ENCODE results near the gene RPL22L1. TPM values are rescaled to one million over a fixed set of nuclear protein-coding genes. Genes with fewer than 3 reads are reported as not detected.
A peak's percentile ranks its signal among the peaks of the same experiment; 100 is the strongest.
"Not testable (repeated sequence)": the region's sequence is repeated elsewhere in the genome, so short reads cannot be mapped to it uniquely, and the experiment has no call there.

RPL22L1 gene
- total RNA-seq: 23.2 TPM

DNA sequence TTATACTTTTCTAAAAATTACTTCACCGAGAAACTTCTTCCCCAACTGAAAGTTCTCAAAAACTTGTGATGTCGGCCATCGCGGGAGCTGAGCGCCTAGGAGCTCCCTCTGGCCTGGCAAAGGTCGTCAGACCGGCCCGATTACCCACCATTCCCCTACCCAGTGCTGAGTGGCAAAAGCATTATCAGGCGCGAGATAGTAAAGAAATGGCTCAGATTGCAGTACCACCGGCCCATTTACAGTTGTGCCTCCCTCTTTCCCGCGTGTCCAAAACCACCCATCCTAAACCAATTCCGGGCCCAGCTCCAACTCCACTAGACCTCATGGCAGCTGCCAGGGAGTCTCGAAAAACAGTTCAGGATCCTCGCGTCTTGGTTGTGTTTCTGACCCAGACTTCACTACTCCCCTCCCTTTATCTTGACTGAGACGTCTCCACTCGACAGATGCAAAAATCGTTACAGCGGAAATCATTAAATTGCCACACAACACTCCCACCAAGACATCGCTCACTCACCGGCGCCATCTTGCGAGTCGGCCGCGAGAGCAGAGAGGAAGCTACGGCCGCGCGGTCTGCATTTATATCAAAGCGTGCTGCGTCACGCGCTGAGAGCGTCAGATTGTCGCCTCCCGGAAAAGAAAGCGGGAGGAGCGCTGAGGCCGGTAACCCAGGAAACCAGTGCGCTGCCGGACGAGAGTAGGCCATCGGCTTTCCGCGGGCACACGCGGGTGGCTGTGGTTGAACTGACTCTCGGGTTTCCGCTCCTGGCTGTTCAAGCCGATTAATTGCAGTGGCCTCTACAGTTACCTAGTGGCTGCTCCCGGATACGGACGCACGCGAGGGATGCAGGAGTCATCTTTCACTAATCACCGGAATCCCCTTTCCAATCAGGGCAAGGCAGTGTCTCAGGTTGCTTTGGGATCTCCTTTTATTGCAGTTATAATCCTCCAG, at the start of gene RPL22L1:
TSS of gene RPL22L1 (minus strand) at position 551 of the 949 bp plus-strand sequence. CDS start at position 523, 28 bp downstream.
- DNase-seq: no peak

DNA sequence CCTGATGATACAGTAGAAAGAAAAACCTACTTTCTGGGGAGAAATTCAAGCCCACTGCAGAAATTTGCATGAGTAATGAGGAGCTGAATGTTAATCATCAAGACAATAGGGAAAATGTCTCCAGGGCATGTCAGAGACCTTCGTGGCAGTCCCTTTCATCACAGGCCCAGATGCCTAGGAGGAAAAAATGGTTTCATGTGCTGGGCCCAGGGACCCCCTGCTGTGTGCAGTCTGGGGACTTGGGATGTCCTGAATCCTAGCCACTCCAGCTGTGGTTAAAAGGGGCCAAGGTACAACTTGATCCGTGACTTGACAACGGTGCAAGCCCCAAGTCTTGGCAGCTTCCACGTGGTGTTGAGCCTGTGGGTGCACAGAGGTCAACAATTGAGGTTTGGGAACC, 48.7 kb upstream of the RPL22L1 start:
- no peak for DNase-seq

DNA sequence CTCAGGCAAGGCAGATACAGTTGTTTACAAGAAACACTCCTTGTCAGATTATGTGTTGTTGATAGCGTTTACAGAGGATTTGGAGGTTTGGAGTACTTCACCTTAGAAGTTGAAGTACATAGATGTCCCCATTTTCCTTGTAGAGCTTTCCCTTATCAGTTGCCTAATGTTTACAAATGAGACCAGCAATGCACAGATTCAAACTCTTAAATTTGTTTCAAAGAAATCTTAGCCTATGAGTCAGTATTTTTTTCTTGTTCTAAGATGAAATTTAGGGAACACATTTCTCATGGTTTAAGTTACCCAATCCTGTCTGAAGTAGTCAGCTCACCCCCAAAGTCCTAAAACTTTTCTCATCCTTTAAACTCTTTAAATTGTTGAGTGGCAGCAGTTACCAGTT, 44.7 kb upstream of the RPL22L1 start:
- DNase-seq: no peak

DNA sequence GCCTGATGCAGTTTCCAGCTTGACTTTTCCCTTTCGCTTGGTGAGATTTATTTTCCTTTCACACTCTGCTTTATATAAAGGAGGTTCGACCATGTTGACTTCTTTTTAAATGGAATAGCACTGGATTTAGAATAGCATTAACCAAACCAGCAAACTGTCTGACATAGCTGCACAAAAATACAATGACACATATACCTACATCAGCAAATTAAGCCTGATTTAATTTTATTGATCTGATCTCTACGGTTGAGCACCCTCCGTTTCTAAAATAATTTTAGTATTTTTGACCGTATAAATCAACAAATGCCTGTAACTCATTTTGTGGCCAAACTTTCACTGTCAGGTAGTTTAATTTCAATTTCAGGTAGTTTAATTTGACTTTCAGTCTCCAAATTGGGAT, 44.2 kb upstream of the RPL22L1 start:
- DNase-seq: no peak

DNA sequence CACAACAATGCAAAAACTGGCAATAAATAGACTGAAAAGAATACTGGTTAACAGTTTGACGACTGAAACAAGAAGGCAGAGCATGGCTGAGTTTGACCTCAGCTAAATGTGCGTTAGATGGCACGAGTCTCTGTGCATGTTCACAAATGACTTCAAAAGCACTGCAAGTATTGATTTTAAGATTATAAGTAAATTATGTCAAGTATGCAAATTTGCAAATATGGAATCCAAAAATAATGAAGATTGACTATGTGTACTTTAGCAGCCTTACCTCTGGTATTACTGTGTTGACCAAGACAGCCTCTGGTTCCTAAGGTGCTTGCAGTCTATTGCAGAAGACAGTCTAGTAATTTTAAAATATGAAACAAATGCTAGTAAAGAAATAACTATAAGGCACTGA, 41.1 kb upstream of the RPL22L1 start:
- no peak for DNase-seq

DNA sequence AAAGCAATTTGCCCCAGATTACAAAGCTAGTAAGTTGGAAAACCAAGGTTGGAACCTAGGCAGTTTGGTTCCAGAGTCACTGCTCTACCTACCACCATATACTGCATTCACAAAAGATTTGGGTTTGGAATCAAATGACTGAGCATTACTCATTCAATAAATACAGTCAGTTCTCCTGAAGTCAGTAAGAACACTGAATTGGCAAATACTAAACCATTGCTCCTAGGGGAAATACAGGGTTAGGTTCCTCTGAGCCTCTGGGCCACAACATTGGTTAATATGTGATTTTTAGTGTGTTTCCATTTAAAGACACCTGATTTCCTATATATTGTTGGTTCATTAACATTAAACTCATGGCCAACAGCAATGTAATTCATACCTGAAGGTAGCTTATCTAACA, 40.5 kb upstream of the RPL22L1 start:
- no peak for DNase-seq

DNA sequence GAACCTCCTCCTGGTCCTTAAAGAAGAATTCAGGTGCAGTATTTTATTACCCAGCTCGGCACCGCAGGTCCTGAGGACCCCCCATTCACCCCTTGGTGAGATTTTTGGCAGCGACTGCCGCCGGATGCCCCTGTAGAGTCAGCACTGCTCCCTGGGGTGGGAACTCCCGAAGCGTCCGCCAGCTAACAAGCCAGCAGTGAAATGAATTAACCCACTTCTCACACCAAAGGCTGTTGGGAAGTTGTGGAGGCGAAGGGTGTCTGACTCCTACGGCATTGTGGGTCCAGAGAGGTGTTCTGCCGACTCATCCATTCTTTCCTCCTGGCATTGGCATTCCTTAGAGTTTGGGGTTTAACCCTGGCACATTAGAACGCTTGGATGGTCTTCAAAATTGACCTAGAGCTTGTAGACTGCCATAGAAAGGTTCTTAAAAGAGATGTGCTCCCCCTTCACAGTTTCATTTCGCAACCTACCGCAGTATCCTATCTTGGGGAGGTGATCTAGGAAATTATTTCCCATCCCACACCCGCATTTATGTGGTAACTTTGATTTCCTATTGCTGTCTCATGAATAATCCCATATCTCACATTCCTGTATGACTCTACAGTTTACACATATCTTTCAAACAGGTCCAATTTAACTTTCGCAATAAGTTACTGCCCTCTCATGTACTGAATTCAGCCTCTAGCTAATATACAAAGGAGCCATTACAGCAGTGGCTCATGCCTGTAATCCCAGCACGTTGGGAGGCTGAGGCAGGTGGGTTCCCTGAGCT, 39.3 kb upstream of the RPL22L1 start:
- DNase-seq: no peak

DNA sequence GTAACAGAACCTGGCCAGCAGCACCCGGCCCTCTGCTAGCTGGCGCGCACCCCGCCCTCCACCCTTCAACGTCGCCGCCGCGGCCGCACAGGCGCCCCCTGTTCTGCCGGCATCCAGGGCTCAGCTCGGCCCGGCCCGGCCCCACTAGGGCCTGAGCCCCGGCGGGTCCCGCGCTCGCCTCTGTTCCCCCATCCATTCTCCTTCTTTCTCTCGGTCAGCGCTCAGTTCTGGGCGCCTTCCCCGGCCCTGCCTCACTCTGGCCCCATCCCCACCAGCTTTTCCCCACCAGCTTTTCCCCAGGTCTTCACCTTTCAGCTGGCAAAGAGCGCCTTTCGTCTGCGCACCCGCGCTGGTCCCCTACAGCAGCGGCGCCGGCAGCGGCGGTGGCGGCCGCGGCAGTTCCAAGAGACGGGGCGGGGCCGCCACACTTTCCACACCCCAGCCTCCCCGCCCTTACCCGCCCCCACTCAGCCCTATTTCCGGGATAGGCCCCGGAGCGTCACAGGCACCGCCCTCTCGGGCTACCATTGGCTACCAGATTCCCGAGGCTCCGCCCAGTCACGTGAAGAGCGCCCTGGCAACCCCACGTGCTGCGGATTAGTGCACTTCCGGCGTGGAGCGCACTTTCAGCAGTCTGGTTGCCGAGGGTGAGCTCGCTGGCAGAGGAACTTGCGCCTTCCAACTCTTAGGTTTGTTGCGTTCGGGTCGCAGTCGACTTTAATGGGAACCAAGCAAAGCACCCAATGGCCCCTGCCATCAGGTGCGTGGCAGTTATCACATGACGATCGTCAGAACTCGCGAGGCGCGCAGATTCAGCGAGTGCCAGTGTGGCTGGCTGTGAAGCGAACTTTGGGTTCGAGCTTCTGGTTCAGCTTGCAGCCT, 38.5 kb upstream of the RPL22L1 start, which contains the start of gene EIF5A2:
TSS of gene EIF5A2 (minus strand) at position 403 of the 882 bp plus-strand sequence. CDS start 831 bp downstream, outside the sequence.
- peak; percentile 89 for DNase-seq

DNA sequence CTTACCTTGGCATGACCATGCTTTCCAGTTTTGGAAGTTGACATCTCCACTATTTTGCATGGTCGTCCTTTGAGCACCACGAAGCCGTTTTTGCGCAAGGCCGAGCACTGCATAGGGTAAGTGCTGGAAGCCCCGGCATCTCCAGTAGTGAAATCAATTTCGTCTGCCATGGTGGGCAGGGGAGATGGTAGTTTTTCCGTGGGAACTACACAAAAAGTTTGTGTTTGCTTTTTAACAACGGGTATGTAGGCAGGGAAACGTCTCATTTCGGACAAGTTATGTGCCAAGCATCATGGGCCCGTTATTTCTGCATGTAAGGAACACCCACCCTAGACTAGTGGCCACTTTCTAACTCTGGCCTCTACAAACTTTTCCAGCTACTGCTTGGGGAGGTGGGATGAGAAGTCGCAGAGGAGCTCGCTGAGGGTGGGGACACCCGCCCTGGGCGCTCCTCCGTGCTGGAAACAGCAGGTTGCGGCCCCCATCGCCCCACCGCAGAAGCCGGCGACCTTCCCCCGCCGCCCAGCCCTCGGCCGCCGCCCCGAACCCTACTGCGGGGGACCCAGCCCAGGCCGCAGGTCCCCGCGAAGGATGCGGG, 37.7 kb upstream of the RPL22L1 start:
- no peak for DNase-seq

DNA sequence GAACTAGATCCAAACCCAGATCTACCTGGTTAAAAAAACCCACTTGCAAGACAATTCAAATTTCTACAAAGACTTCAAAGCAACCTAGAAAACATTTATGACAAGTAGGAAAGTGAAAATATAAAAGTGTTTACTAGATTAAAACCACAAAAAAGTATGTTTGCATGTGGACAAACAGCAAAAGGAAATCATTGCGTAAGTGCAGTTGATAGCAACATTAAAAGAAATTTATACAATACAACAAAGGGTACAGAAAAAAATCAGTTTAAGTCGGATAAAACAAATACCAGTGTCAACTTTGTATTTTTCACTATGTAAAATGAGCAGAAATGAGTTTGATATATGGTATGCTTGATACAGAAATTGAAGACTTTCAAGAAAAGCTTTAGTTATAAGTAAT, 35.9 kb upstream of the RPL22L1 start:
- no peak for DNase-seq

DNA sequence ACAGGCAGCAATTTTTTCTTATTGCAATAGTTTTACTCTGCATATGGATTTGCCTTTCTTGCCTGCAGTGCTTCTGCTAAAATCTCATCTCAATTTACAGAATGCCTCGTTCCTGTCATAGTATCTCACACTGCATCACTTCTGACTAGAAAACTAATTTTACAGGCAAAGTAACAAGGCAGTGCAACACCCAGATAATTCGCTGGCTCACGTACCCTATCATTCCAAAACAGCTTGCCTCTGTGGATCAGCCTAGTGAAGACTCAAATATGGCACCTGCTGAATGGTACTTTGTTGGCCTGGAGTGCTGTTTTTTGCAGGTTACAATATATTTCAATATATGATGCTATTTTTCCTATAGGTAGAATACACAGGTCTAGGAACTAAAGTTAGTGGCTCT, 33.1 kb upstream of the RPL22L1 start:
- DNase-seq: no peak

DNA sequence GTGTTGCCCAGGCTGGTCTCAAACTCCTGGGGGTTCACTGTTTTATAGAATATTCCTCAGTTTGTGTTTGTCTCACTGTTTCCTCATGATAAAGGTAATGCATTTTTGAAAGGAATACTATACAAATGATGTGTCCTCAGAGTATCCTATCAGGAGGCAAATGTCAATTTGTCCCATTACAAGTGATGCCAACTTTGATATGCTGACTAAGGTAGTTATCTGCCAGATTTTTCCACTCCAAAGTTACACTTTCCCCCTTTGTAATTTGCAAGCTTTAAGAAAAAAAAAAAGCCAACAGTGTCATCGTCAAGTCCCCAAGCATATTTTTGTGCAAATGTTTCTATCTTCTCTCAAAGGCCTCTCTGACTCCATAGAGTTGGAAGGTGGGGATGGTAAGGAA, 29.5 kb upstream of the RPL22L1 start:
- DNase-seq: no peak

DNA sequence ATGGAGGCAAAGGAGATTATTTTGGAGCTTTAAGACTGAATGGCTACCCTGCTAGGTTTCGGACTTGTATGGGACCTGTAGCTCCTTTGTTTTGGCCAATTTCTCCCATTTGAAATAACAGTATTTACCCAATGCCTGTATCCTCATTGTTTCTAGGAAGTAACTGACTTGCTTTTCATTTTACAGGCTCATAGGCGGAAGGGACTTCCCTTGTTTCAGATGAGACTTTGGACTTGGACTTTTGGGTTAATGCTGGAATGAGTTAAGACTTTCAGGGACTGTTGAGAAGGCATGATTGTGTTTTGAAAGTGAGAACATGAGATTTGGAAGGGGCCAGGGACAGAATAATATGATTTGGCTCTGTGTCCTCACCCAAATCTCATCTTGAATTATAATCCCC, 28.0 kb upstream of the RPL22L1 start:
- DNase-seq: no peak

DNA sequence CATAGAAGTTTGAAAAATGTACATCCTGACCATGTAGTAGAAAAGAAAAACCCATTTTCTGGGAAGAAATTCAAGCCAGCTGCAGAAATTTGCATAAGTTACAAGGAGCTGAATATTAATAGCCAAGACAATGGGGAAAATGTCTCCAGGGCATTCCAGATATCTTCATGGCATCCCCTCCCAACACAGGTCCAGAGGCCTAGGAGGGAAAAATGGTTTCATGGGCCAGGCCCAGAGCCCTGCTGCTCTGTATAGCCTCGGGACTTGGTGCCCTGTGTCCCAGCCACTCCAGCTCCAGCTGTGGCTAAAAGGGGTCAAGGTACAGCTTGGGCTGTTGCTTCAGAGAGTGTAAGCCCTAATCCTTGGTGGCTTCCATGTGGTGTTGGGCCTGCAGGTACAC, 27.2 kb upstream of the RPL22L1 start:
- DNase-seq: not testable (repeated sequence)

DNA sequence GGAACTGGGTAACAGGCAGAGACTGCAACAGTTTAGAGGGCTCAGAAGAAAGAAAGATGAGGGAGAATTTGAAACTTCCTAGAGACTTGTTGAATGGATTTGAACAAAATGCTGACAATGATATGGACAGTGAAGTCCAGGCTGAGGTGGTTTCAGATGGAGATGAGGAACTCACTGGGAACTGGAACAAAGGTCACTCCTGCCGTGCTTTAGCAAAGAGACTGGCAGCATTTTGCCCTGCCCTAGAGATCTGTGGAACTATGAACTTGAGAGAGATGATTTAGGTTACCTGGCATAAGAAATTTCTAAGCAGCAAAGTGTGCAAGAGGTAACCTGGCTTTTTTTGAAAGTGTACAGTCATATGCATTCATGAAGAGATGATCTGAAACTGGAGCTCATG, 26.8 kb upstream of the RPL22L1 start:
- DNase-seq: no peak

DNA sequence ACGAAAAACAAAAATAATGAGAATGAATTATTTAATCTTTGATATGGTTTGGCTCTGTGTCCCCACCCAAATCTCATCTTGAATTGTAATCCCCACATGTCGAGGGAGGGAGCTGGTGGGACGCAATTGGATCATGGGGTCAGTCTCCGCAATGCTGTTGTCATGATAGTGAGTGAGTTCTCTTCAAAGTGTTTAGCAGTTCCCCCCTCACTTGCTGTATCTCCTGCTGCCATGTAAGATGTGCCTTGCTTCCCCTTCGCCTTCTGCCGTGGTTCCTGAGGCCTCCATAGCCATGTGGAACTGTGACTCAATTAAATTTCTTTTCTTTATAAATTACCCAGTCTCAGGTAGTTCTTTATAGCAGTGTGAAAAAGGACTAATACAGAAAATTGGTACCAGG, 26.3 kb upstream of the RPL22L1 start:
- not testable (repeated sequence) for DNase-seq

DNA sequence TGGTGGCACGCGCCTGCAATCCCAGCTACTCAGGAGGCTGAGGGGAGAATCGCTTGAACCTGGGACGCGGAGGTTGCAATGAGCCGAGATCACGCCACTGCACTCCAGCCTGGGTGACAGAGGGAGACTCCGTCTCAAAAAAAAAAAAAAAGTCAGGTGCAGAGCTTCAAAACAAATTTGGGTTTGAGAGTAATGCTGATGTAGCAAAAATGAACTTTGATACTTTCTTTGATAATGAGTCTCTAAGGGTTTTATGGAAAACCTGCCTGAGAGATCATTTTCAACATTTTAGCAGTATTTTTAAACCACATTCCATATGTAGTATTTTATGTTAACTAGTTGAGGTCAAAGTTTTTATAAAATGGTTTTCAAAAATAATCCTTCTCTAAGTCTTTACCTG, 23.9 kb upstream of the RPL22L1 start:
- no peak for DNase-seq

DNA sequence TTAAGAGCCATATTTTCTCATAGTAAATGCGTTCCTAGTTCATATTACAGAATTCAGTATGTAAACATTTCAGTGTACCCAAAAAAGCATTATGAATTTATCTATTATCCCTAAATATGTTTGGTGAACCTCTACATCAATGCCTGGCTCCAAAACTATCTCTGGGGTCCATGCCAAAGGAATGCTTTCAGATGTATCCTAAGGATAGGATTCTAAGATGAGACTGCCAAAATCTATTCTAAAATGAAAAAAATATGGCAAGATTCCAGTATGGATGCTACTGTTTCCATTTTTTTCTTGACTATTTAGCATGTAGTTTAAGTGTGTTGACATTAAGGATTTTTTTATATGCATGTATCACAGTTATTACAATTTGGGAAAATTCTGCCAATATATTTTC, 19.6 kb upstream of the RPL22L1 start:
- DNase-seq: no peak

DNA sequence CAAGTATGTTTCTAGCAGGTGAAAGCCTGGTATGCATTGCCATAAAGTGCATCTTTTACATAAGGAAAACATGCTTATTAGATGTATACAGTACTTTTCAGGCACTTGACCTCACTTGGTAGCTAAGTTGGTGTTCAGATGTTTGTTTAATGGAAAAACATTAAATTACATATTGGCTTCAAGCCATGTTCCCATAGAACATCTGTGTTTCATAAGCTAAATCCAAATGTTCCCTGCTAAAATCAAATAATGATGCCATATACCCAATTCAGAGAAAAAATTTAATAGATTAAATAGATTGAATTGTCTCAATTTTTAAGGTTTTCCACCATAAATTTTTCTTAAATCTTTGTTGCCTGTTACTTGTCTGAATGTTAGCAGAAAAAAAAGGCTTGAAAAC, 19.1 kb upstream of the RPL22L1 start:
- DNase-seq: no peak

DNA sequence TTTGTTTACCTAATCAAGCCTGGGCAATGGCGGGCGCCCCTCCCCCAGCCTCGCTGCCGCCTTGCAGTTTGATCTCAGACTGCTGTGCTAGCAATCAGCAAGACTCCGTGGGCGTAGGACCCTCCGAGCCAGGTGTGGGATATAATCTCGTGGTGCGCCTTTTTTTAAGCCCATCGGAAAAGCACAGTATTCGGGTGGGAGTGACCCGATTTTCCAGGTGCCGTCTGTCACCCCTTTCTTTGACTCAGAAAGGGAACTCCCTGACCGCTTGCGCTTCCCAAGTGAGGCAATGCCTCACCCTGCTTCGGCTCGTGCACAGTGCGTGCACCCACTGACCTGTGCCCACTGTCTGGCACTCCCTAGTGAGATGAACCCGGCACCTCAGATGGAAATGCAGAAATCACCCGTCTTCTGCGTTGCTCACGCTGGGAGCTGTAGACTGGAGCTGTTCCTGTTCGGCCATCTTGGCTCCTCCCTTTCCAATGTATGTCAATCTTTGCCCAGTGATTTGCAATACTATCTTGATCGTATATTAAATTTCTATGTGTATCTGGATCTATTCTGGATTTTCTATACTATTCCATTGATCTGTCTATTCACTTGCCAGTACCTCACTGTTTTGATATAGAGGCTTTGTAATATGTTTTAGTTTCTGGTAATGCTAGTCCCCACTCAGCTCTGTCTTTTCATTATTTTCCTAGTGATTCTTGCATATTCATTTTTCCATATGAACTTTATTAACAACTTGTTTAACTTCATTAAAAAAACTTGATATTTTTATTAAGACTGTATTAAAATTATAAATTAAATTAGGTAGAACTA, 14.3 kb upstream of the RPL22L1 start:
- DNase-seq: not testable (repeated sequence)

DNA sequence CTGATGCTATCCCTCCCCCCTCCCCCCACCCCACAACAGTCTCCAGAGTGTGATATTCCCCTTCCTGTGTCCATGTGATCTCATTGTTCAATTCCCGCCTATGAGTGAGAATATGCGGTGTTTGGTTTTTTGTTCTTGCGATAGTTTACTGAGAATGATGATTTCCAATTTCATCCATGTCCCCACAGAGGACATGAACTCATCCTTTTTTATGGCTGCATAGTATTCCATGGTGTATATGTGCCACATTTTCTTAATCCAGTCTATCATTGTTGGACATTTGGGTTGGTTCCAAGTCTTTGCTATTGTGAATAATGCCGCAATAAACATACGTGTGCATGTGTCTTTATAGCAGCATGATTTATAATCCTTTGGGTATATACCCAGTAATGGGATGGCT, 8.7 kb upstream of the RPL22L1 start:
- not testable (repeated sequence) for DNase-seq
